ENCODE measurements around the gene TMEM132C.

GRCh38 chr12:128743916-128744315 lies 476.9 kb downstream of the TMEM132C start:
- TF ChIP-seq, protein P1, sequence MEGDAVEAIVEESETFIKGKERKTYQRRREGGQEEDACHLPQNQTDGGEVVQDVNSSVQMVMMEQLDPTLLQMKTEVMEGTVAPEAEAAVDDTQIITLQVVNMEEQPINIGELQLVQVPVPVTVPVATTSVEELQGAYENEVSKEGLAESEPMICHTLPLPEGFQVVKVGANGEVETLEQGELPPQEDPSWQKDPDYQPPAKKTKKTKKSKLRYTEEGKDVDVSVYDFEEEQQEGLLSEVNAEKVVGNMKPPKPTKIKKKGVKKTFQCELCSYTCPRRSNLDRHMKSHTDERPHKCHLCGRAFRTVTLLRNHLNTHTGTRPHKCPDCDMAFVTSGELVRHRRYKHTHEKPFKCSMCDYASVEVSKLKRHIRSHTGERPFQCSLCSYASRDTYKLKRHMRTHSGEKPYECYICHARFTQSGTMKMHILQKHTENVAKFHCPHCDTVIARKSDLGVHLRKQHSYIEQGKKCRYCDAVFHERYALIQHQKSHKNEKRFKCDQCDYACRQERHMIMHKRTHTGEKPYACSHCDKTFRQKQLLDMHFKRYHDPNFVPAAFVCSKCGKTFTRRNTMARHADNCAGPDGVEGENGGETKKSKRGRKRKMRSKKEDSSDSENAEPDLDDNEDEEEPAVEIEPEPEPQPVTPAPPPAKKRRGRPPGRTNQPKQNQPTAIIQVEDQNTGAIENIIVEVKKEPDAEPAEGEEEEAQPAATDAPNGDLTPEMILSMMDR (IDR thresholded peaks at IDR 0.05) = no peak
- no peak for TF ChIP-seq EZH2 (IDR thresholded peaks at IDR 0.05)
- no peak for TF ChIP-seq EZH2phosphoT487 (IDR thresholded peaks at IDR 0.05)
